ENCODE results near the gene PRPS2. TPM values are rescaled to one million over a fixed set of nuclear protein-coding genes. Genes with fewer than 3 reads are reported as not detected.

The PRPS2 gene
- polyA plus RNA-seq, 1 donor from 2014 or later, result 4.7 TPM

DNA sequence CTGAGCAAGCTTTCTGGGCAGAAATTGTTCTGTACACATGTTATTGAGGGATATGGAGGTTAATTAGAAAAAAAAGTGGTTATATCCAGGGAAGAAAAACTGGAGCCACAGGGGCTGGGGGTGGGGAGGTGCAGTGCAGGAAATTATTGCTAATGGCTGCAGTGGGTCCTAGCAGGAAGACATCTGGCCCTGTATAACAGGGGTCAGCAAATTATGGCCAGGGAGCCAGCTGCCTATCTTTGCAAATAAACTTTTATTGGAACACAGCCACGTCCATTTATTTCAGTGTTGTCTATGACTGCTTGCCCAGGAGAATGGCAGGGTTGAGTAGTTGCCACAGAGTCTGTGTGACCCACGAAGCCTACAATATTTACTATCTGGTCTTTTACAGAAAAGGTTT lies 23.4 kb upstream of the PRPS2 start:
- H3K9me3 ChIP-seq (ENCODE audit: low read length), result no peaks in the 10 kb centered on the region
- no peak overlapping the region for H3K27ac ChIP-seq (ENCODE audit: low read length)
- no peaks in the 10 kb centered on the region for H3K9me2 ChIP-seq (ENCODE audit: insufficient read depth, low read length)
- no peaks in the 10 kb centered on the region for H3K36me3 ChIP-seq (ENCODE audit: insufficient read depth, low read length)
- no peak overlapping the region for H3K4me3 ChIP-seq (ENCODE audit: low read length)
- H3K79me2 ChIP-seq (replicated peaks; ENCODE audit: insufficient read depth, low read length), result no peaks in the 10 kb centered on the region
- no peak overlapping the region for H3K9ac ChIP-seq (ENCODE audit: low read length)
- no peak overlapping the region for H2AFZ ChIP-seq (ENCODE audit: low read depth, low read length)
- no peaks in the 10 kb centered on the region for H3F3A ChIP-seq (ENCODE audit: insufficient read depth, low read length, poor library complexity, severe bottlenecking)
- H3K27me3 ChIP-seq (ENCODE audit: insufficient read depth, low read depth, low read length), result no peaks in the 10 kb centered on the region
- H4K20me1 ChIP-seq (ENCODE audit: insufficient read depth), result no peaks in the 10 kb centered on the region
- H3K4me2 ChIP-seq (ENCODE audit: low read length), result no peak overlapping the region
- TF ChIP-seq SMC3 (conservative IDR thresholded peaks at IDR 0.05; ENCODE audit: poor library complexity) (no peak), POLR2AphosphoS5 (IDR thresholded peaks at IDR 0.05) (no peak), EP300 (conservative IDR thresholded peaks at IDR 0.05; ENCODE audit: poor library complexity, severe bottlenecking) (no peak), TAF1 (IDR thresholded peaks at IDR 0.05; ENCODE audit: low read depth) (no peak), RAD21 (conservative IDR thresholded peaks at IDR 0.05) (no peak)

DNA sequence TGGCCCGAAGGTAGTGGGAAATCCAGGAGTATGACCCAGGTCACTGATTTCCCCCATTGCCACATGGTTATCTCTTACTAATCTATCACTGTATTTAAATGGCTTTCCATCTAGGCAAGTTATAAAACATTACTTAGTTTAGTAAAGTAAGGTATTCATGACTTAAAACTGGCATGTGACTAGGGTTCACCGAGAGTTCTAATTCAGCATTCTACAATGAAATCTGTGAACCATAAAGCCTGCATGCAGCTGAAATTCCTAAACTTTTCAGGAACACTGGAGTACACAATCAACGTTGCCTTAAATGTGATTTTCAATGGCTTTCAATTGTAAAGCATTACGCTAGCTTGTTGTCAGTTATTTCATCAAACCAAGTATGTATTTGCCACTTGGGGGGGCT lies 22.7 kb upstream of the PRPS2 start:
- Histone ChIP-seq H3K4me3 (ENCODE audit: low read length) (no peak overlapping the region), H2AFZ (ENCODE audit: low read depth, low read length) (no peak overlapping the region), H3K79me2 (replicated peaks; ENCODE audit: insufficient read depth, low read length) (no peaks in the 10 kb centered on the region), H3K27me3 (ENCODE audit: insufficient read depth, low read depth, low read length) (no peaks in the 10 kb centered on the region), H3K9me2 (ENCODE audit: insufficient read depth, low read length) (no peaks in the 10 kb centered on the region), H4K20me1 (ENCODE audit: insufficient read depth) (no peaks in the 10 kb centered on the region), H3K9me3 (ENCODE audit: low read length) (no peaks in the 10 kb centered on the region), H3K4me2 (ENCODE audit: low read length) (no peak overlapping the region), H3K27ac (ENCODE audit: low read length) (no peak overlapping the region), H3K36me3 (ENCODE audit: insufficient read depth, low read length) (no peaks in the 10 kb centered on the region), H3F3A (ENCODE audit: insufficient read depth, low read length, poor library complexity, severe bottlenecking) (no peaks in the 10 kb centered on the region), H3K9ac (ENCODE audit: low read length) (no peak overlapping the region)
- no peak for TF ChIP-seq MXI1 (conservative IDR thresholded peaks at IDR 0.05; ENCODE audit: poor library complexity, severe bottlenecking)
- TF ChIP-seq POLR2AphosphoS5 (IDR thresholded peaks at IDR 0.05), result no peak
- TF ChIP-seq, protein P1, sequence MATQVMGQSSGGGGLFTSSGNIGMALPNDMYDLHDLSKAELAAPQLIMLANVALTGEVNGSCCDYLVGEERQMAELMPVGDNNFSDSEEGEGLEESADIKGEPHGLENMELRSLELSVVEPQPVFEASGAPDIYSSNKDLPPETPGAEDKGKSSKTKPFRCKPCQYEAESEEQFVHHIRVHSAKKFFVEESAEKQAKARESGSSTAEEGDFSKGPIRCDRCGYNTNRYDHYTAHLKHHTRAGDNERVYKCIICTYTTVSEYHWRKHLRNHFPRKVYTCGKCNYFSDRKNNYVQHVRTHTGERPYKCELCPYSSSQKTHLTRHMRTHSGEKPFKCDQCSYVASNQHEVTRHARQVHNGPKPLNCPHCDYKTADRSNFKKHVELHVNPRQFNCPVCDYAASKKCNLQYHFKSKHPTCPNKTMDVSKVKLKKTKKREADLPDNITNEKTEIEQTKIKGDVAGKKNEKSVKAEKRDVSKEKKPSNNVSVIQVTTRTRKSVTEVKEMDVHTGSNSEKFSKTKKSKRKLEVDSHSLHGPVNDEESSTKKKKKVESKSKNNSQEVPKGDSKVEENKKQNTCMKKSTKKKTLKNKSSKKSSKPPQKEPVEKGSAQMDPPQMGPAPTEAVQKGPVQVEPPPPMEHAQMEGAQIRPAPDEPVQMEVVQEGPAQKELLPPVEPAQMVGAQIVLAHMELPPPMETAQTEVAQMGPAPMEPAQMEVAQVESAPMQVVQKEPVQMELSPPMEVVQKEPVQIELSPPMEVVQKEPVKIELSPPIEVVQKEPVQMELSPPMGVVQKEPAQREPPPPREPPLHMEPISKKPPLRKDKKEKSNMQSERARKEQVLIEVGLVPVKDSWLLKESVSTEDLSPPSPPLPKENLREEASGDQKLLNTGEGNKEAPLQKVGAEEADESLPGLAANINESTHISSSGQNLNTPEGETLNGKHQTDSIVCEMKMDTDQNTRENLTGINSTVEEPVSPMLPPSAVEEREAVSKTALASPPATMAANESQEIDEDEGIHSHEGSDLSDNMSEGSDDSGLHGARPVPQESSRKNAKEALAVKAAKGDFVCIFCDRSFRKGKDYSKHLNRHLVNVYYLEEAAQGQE (IDR thresholded peaks at IDR 0.05; ENCODE audit: borderline replicate concordance), result no peak
- TF ChIP-seq EP300 (conservative IDR thresholded peaks at IDR 0.05; ENCODE audit: poor library complexity, severe bottlenecking), result no peak
- no peak for TF ChIP-seq SMC3 (conservative IDR thresholded peaks at IDR 0.05; ENCODE audit: poor library complexity)
- no peak for TF ChIP-seq EZH2 (IDR thresholded peaks at IDR 0.05; ENCODE audit: borderline replicate concordance, insufficient read depth, low read length, poor library complexity, severe bottlenecking)
- TF ChIP-seq, protein P2, sequence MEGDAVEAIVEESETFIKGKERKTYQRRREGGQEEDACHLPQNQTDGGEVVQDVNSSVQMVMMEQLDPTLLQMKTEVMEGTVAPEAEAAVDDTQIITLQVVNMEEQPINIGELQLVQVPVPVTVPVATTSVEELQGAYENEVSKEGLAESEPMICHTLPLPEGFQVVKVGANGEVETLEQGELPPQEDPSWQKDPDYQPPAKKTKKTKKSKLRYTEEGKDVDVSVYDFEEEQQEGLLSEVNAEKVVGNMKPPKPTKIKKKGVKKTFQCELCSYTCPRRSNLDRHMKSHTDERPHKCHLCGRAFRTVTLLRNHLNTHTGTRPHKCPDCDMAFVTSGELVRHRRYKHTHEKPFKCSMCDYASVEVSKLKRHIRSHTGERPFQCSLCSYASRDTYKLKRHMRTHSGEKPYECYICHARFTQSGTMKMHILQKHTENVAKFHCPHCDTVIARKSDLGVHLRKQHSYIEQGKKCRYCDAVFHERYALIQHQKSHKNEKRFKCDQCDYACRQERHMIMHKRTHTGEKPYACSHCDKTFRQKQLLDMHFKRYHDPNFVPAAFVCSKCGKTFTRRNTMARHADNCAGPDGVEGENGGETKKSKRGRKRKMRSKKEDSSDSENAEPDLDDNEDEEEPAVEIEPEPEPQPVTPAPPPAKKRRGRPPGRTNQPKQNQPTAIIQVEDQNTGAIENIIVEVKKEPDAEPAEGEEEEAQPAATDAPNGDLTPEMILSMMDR (IDR thresholded peaks at IDR 0.05; ENCODE audit: poor library complexity, severe bottlenecking), result no peak
- TF ChIP-seq TAF1 (IDR thresholded peaks at IDR 0.05; ENCODE audit: low read depth), result no peak
- no peak for TF ChIP-seq RAD21 (conservative IDR thresholded peaks at IDR 0.05)
